NB4 (cell line): Measurements from ENCODE around the gene SMC3.

Source experiments
- CTCF ChIP-seq: IDR thresholded peaks from one replicate; pipeline ENCODE4 v1.5.1; 2012; ENCODE audit warnings: low read depth, low read length
- MAX ChIP-seq: IDR thresholded peaks from 2 replicates; pipeline ENCODE4 v1.6.1; 2011; ENCODE audit warnings: low read depth, low read length
- MYC ChIP-seq: IDR thresholded peaks from 2 replicates; pipeline ENCODE4 v1.6.1; 2011; ENCODE audit warnings: low read depth, low read length
- POLR2A ChIP-seq: IDR thresholded peaks from 2 replicates; pipeline ENCODE4 v1.6.1; 2011; ENCODE audit warnings: mild to moderate bottlenecking; ENCODE audit not compliant: insufficient read length; ENCODE audit errors: extremely low read depth

- TF ChIP-seq CTCF (no peak), MAX (no peak), POLR2A (no peak), MYC (no peak)
Observed at GRCh38 chr10:110529596-110530011, 37.9 kb upstream of the SMC3 start.
